ENCODE results near the gene ZNF438. TPM values are rescaled to one million over a fixed set of nuclear protein-coding genes. Genes with fewer than 3 reads are reported as not detected.

The ZNF438 gene, protein sequence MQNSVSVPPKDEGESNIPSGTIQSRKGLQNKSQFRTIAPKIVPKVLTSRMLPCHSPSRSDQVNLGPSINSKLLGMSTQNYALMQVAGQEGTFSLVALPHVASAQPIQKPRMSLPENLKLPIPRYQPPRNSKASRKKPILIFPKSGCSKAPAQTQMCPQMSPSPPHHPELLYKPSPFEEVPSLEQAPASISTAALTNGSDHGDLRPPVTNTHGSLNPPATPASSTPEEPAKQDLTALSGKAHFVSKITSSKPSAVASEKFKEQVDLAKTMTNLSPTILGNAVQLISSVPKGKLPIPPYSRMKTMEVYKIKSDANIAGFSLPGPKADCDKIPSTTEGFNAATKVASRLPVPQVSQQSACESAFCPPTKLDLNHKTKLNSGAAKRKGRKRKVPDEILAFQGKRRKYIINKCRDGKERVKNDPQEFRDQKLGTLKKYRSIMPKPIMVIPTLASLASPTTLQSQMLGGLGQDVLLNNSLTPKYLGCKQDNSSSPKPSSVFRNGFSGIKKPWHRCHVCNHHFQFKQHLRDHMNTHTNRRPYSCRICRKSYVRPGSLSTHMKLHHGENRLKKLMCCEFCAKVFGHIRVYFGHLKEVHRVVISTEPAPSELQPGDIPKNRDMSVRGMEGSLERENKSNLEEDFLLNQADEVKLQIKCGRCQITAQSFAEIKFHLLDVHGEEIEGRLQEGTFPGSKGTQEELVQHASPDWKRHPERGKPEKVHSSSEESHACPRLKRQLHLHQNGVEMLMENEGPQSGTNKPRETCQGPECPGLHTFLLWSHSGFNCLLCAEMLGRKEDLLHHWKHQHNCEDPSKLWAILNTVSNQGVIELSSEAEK
- total RNA-seq (10 to 100 TPM; 12.3 to 27.9 (median 17.2) TPM), polyA plus RNA-seq (10 to 100 TPM; 17.0 to 26.1 (median 21.3) TPM)
- long read RNA-seq, donor 1, partial matches to known transcripts = 2 of 6 reads
- long read RNA-seq, donor 1, other reads (novel, unspliced or antisense) = 4 of 6 reads
- long read RNA-seq, donor 2, partial matches to known transcripts = 16 of 46 reads
- long read RNA-seq, donor 2, other reads (novel, unspliced or antisense) = 28 of 46 reads

- peaks cover 44% of the 10 kb centered on the region for H3K4me1 ChIP-seq
- peak; percentile 52 for TF ChIP-seq CTCF (IDR thresholded peaks at IDR 0.05)
- no peaks in the 10 kb centered on the region for H3K27me3 ChIP-seq (ENCODE audit: insufficient read depth in 3 of 3, low read length in 2 of 3)
- H3K27ac ChIP-seq = peak within 1 kb of the TSS; percentile 100
- no peaks in the 10 kb centered on the region for H3K36me3 ChIP-seq (ENCODE audit: insufficient read depth in 1 of 2, low read depth in 1 of 2)
- H3K9me3 ChIP-seq = no peaks in the 10 kb centered on the region
- intact Hi-C loops (cut with DNase I) = loop anchor here (1.0 to 10.0 kb wide), 6 partner anchors 59 to 571 kb away; partner anchors contain the start of gene ZEB1 (in 1 of the 2)
- peak; percentile 95 to 98 for DNase-seq
- peak within 1 kb of the TSS; percentile 79 for H3K4me3 ChIP-seq
- ATAC-seq = peak; percentile 90 to 95 (median 94)
- 0 to 1% (median 0%) methylated on average over 49 to 66 of the region's 66 CpGs for WGBS, 3 donors
Measured at GRCh38 chr10:31031558-31032257, at the start of gene ZNF438. Gene ZNF438 (minus strand): TSS chr10:31031865. CDS start chr10:30877034, 154,831 bp downstream.

DNA sequence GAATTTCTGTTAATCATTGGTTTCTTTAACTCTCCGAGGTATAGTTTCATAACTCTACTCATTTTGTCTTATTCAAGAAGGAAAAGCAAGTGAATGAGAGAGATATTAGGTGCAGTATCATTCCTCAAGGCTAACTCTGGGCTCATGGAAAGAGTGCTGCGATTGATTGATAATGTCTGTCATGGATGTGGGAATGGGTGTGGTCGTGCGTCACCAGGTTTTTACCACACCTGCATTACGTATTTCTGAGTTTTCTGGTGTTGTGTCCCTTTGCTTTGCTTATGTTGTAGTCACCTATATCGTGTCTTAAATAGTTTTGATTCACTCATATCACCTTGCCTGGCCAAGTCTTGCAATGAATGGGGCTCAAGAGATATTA is 44.9 kb upstream of the ZNF438 start:
- no peaks in the 10 kb centered on the region for H3K27me3 ChIP-seq (ENCODE audit: insufficient read depth in 3 of 3, low read length in 2 of 3)
- DNase-seq (no peak), ATAC-seq (no peak)
- H3K9me3 ChIP-seq = no peaks in the 10 kb centered on the region
- H3K27ac ChIP-seq = no peak overlapping the region
- H3K36me3 ChIP-seq (ENCODE audit: insufficient read depth in 1 of 2, low read depth in 1 of 2) = no peaks in the 10 kb centered on the region
- intact Hi-C loops (cut with DNase I) = no loop called here
- TF ChIP-seq CTCF (IDR thresholded peaks at IDR 0.05) = no peak
- H3K4me1 ChIP-seq = no peaks in the 10 kb centered on the region
- WGBS, 3 donors = 88 to 96% (median 94%) methylated on average over 6 of the region's 6 CpGs
- no peak overlapping the region for H3K4me3 ChIP-seq

- Histone ChIP-seq H3K27me3 (ENCODE audit: insufficient read depth in 3 of 3, low read length in 2 of 3) (no peaks in the 10 kb centered on the region), H3K27ac (no peak overlapping the region), H3K4me1 (no peaks in the 10 kb centered on the region), H3K9me3 (no peaks in the 10 kb centered on the region), H3K36me3 (ENCODE audit: insufficient read depth in 1 of 2, low read depth in 1 of 2) (no peaks in the 10 kb centered on the region), H3K4me3 (no peak overlapping the region)
- DNase-seq = no peak
- 85 to 91% (median 89%) methylated on average over 3 of the region's 3 CpGs for WGBS, 3 donors
- TF ChIP-seq CTCF (IDR thresholded peaks at IDR 0.05) = no peak
- no peak for ATAC-seq
- intact Hi-C loops (cut with DNase I) = no loop called here
Measured at GRCh38 chr10:31075881-31076609, 44.4 kb upstream of the ZNF438 start.

GRCh38 chr10:31075434-31075833 is 43.8 kb upstream of the ZNF438 start:
- ATAC-seq (peak in 1 of 4 donors; percentile 34), DNase-seq (no peak)
- Histone ChIP-seq H3K9me3 (no peaks in the 10 kb centered on the region), H3K4me1 (no peaks in the 10 kb centered on the region), H3K36me3 (ENCODE audit: insufficient read depth in 1 of 2, low read depth in 1 of 2) (no peaks in the 10 kb centered on the region), H3K27ac (no peak overlapping the region), H3K27me3 (ENCODE audit: insufficient read depth in 3 of 3, low read length in 2 of 3) (no peaks in the 10 kb centered on the region), H3K4me3 (no peak overlapping the region)
- WGBS, 3 donors = 54 to 61% (median 54%) methylated on average over 4 of the region's 4 CpGs
- no peak for TF ChIP-seq CTCF (IDR thresholded peaks at IDR 0.05)
- intact Hi-C loops (cut with DNase I) = no loop called here
